ENCODE measurements around the gene SUPT20HL1.

DNA sequence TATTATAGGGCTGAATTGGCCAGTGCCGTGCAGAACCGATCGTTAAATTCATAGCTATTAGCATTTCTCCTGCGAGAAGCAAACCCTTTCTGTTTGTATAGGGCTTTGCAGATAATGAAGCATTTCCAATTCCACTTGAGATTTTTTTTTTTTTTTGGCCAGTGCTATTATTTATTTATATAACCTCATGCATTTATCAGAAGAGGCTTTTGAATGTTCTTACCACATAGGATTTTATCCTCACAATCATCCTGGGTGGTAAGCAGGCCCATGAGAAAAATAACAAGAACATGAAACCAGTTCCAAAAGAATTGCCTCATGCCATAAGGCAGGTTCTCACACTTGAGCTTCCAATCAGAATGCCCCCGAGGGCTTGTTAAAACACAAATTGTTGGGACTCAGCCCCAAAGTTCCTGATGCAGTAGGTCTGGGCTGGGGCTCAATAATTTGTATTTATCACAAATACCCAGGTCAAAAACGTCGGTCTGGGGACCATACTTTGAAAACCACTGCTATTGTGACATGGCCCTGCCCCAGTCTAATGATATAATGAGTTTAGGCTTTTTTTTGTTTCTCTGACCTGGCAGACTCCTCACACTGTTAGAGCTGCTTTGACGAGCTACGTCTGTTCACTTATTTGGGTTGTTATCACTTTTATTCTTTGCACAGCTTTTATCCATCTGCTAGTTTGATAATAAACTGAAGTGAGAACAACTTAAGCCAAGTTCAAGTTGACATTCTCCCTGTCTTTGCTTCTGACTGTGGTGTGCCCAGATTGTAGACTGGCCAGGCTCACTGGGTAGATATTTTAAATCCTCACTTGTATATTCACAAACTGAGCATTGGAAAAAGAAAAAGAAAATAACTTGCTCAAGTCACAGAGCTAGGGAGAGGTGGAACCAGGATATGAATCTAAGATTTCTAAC is 20.1 kb downstream of the SUPT20HL1 start:
- TF ChIP-seq, protein P1, sequence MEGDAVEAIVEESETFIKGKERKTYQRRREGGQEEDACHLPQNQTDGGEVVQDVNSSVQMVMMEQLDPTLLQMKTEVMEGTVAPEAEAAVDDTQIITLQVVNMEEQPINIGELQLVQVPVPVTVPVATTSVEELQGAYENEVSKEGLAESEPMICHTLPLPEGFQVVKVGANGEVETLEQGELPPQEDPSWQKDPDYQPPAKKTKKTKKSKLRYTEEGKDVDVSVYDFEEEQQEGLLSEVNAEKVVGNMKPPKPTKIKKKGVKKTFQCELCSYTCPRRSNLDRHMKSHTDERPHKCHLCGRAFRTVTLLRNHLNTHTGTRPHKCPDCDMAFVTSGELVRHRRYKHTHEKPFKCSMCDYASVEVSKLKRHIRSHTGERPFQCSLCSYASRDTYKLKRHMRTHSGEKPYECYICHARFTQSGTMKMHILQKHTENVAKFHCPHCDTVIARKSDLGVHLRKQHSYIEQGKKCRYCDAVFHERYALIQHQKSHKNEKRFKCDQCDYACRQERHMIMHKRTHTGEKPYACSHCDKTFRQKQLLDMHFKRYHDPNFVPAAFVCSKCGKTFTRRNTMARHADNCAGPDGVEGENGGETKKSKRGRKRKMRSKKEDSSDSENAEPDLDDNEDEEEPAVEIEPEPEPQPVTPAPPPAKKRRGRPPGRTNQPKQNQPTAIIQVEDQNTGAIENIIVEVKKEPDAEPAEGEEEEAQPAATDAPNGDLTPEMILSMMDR (IDR thresholded peaks at IDR 0.05 in 8 of 11, conservative IDR thresholded peaks at IDR 0.05 in 3 of 11), result no peak
- TF ChIP-seq POLR2A (IDR thresholded peaks at IDR 0.05), result no peak
- TF ChIP-seq POLR2AphosphoS5 (IDR thresholded peaks at IDR 0.05), result no peak

Data from spleen (tissue), 7 donors.